ENCODE measurements around the gene SORL1. TPM values are rescaled to one million over a fixed set of nuclear protein-coding genes. Genes with fewer than 3 reads are reported as not detected.

SORL1 gene
- polyA plus RNA-seq, 1 donor from 2014 or later: 6.5 TPM

- Histone ChIP-seq H3K4me3 (ENCODE audit: low read length) (peak overlapping the region; percentile 98), H4K20me1 (ENCODE audit: insufficient read depth) (no peaks in the 10 kb centered on the region), H3K79me2 (replicated peaks; ENCODE audit: insufficient read depth, low read length) (no peaks in the 10 kb centered on the region), H3K36me3 (ENCODE audit: insufficient read depth, low read length) (no peaks in the 10 kb centered on the region), H3K27ac (ENCODE audit: low read length) (no peak overlapping the region), H3F3A (ENCODE audit: insufficient read depth, low read length, poor library complexity, severe bottlenecking) (no peaks in the 10 kb centered on the region), H3K4me2 (ENCODE audit: low read length) (peak overlapping the region; percentile 62), H2AFZ (ENCODE audit: low read depth, low read length) (no peak overlapping the region), H3K9me3 (ENCODE audit: low read length) (no peaks in the 10 kb centered on the region), H3K27me3 (ENCODE audit: insufficient read depth, low read depth, low read length) (no peaks in the 10 kb centered on the region), H3K9ac (ENCODE audit: low read length) (no peak overlapping the region), H3K9me2 (ENCODE audit: insufficient read depth, low read length) (no peaks in the 10 kb centered on the region)
- TF ChIP-seq TAF1 (IDR thresholded peaks at IDR 0.05; ENCODE audit: low read depth): no peak
- no peak for TF ChIP-seq CTCF (IDR thresholded peaks at IDR 0.05; ENCODE audit: poor library complexity, severe bottlenecking)
- no peak for TF ChIP-seq RAD21 (conservative IDR thresholded peaks at IDR 0.05)
- no peak for TF ChIP-seq REST (IDR thresholded peaks at IDR 0.05; ENCODE audit: borderline replicate concordance)
- no peak for TF ChIP-seq SMC3 (conservative IDR thresholded peaks at IDR 0.05; ENCODE audit: poor library complexity)
- no peak for TF ChIP-seq EP300 (conservative IDR thresholded peaks at IDR 0.05; ENCODE audit: poor library complexity, severe bottlenecking)
- no peak for TF ChIP-seq EZH2 (IDR thresholded peaks at IDR 0.05; ENCODE audit: borderline replicate concordance, insufficient read depth, low read length, poor library complexity, severe bottlenecking)
- TF ChIP-seq MXI1 (conservative IDR thresholded peaks at IDR 0.05; ENCODE audit: poor library complexity, severe bottlenecking): no peak
- no peak for TF ChIP-seq POLR2AphosphoS5 (IDR thresholded peaks at IDR 0.05)
Observed at GRCh38 chr11:121453589-121454299, 1.6 kb downstream of the SORL1 start.

DNA sequence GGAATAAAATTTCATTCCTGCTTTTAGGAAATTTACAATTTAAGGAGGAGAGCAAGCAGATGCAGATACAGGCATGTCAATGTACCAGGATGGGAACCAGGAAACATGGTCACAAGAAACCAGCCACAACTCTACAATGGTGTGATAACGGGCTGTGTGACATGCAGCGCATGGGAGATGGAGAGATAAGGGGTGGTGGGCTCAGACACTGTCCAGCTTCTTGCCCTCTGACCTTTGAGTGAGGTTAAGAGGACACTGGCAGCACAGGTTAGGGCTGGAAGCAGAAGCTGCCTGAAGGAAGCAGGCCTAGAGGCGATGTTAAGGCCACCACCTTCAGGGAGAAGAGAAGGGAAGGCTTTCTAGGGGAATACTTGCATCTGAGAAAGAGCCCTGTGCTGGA lies 3.0 kb downstream of the SORL1 start:
- Histone ChIP-seq H3K36me3 (ENCODE audit: insufficient read depth, low read length) (no peaks in the 10 kb centered on the region), H3K79me2 (replicated peaks; ENCODE audit: insufficient read depth, low read length) (no peaks in the 10 kb centered on the region), H3K27ac (ENCODE audit: low read length) (no peak overlapping the region), H2AFZ (ENCODE audit: low read depth, low read length) (no peak overlapping the region), H3F3A (ENCODE audit: insufficient read depth, low read length, poor library complexity, severe bottlenecking) (no peaks in the 10 kb centered on the region), H3K4me2 (ENCODE audit: low read length) (no peak overlapping the region), H3K9ac (ENCODE audit: low read length) (no peak overlapping the region), H4K20me1 (ENCODE audit: insufficient read depth) (no peaks in the 10 kb centered on the region), H3K27me3 (ENCODE audit: insufficient read depth, low read depth, low read length) (no peaks in the 10 kb centered on the region), H3K9me2 (ENCODE audit: insufficient read depth, low read length) (no peaks in the 10 kb centered on the region), H3K4me3 (ENCODE audit: low read length) (no peak overlapping the region), H3K9me3 (ENCODE audit: low read length) (no peaks in the 10 kb centered on the region)
- TF ChIP-seq POLR2AphosphoS5 (IDR thresholded peaks at IDR 0.05): no peak
- TF ChIP-seq EZH2 (IDR thresholded peaks at IDR 0.05; ENCODE audit: borderline replicate concordance, insufficient read depth, low read length, poor library complexity, severe bottlenecking): no peak
- no peak for TF ChIP-seq MXI1 (conservative IDR thresholded peaks at IDR 0.05; ENCODE audit: poor library complexity, severe bottlenecking)
- TF ChIP-seq SMC3 (conservative IDR thresholded peaks at IDR 0.05; ENCODE audit: poor library complexity): no peak
- no peak for TF ChIP-seq RAD21 (conservative IDR thresholded peaks at IDR 0.05)
- no peak for TF ChIP-seq TAF1 (IDR thresholded peaks at IDR 0.05; ENCODE audit: low read depth)
- no peak for TF ChIP-seq EP300 (conservative IDR thresholded peaks at IDR 0.05; ENCODE audit: poor library complexity, severe bottlenecking)

All from neural cell (in vitro differentiated cells).